Keratinocyte (primary cell): ENCODE results near the gene PRR14L. TPM values are rescaled to one million over a fixed set of nuclear protein-coding genes. Genes with fewer than 3 reads are reported as not detected.

ENCODE experiments used
- DNase-seq: peaks from one replicate; pipeline ENCODE4 v3.0.0-alpha.2; 2011; ENCODE audit warnings: low read depth, missing footprints, low spot score
- FAIRE-seq: peaks from 2 replicates; lab custom pipeline; 2011; peaks lifted over from hg19 to GRCh38; lab: Jason Lieb, UNC
- H2AFZ ChIP-seq: 2 replicates; pipeline ENCODE4 v1.6.0; 2012; ENCODE audit warnings: low read length, control low read depth, inconsistent platforms; ENCODE audit not compliant: control insufficient read depth
- H3K27ac ChIP-seq: 2 replicates; pipeline ENCODE4 v1.5.1; 2011; ENCODE audit warnings: low read length; ENCODE audit not compliant: control insufficient read depth, insufficient read depth
- H3K27me3 ChIP-seq: 3 replicates; pipeline ENCODE4 v1.6.0; 2011; ENCODE audit warnings: low read length; ENCODE audit not compliant: control insufficient read depth, insufficient read depth; ENCODE audit errors: extremely low read depth
- H3K36me3 ChIP-seq, 2 experiments: 2 replicates in 1 of 2; 3 replicates in 1 of 2; pipeline ENCODE4 v1.5.1; 2011; ENCODE audit warnings: low read length in 2 of 2, mild to moderate bottlenecking in 1 of 2; ENCODE audit not compliant: control insufficient read depth in 2 of 2, insufficient read depth in 2 of 2; ENCODE audit errors: extremely low read depth in 1 of 2
- H3K4me1 ChIP-seq: 3 replicates; pipeline ENCODE4 v1.5.1; 2011; ENCODE audit warnings: low read length; ENCODE audit not compliant: control insufficient read depth, insufficient read depth; ENCODE audit errors: extremely low read depth
- H3K4me2 ChIP-seq: 3 replicates; pipeline ENCODE4 v1.6.0; 2011; ENCODE audit warnings: low read depth, low read length; ENCODE audit not compliant: control insufficient read depth, insufficient read depth; ENCODE audit errors: extremely low read depth
- H3K4me3 ChIP-seq, 3 experiments: fragments of 200-600 bp in 1 of 3; sonication (generic) in 1 of 3; 2 replicates in 2 of 3; 3 replicates in 1 of 3; pipeline ENCODE4 v1.5.1; 2011 to 2016; ENCODE audit warnings: low read length in 3 of 3, mild to moderate bottlenecking in 3 of 3, control low read depth in 2 of 3, inconsistent platforms in 1 of 3, low read depth in 1 of 3, mixed read lengths in 1 of 3, mixed run types in 1 of 3, moderate library complexity in 1 of 3; ENCODE audit not compliant: control insufficient read depth in 2 of 3, insufficient read depth in 2 of 3; ENCODE audit errors: extremely low read depth in 1 of 3
- H3K79me2 ChIP-seq: 2 replicates; pipeline ENCODE4 v1.6.0; 2012; ENCODE audit warnings: low read length; ENCODE audit not compliant: control insufficient read depth, insufficient read depth
- H3K9ac ChIP-seq: 3 replicates; pipeline ENCODE4 v1.6.0; 2011; ENCODE audit warnings: low read length; ENCODE audit not compliant: control insufficient read depth, insufficient read depth; ENCODE audit errors: extremely low read depth
- H3K9me1 ChIP-seq: 3 replicates; pipeline ENCODE4 v1.6.0; 2011; ENCODE audit warnings: low read length; ENCODE audit not compliant: control insufficient read depth, insufficient read depth; ENCODE audit errors: extremely low read depth
- H3K9me3 ChIP-seq: 2 replicates; pipeline ENCODE4 v1.5.1; 2012; ENCODE audit warnings: low read depth, low read length; ENCODE audit not compliant: control insufficient read depth
- H4K20me1 ChIP-seq: 3 replicates; pipeline ENCODE4 v1.6.0; 2011; ENCODE audit warnings: low read length; ENCODE audit not compliant: control insufficient read depth, insufficient read depth; ENCODE audit errors: extremely low read depth
- EZH2 ChIP-seq: IDR thresholded peaks from one replicate; pipeline ENCODE4 v1.6.1; 2012; ENCODE audit warnings: inconsistent platforms, mild to moderate bottlenecking, low read length, moderate library complexity
- dilution Hi-C: fragments of 300-500 bp; cut with MboI; formaldehyde crosslinking; loops from one replicate; pipeline ENCODE4 v1.7.0; 2020; ENCODE audit warnings: low sequenced_read_pairs; ENCODE audit not compliant: extremely low pct_ligation_motif_present
- polyA plus RNA-seq, 5 experiments: library from polyadenylated mRNA; depleted of rRNA in 3 of 5; stranded (reverse) in 3 of 5; stranded (forward) in 1 of 5; unstranded in 1 of 5; fragments of >200 nt; gene quantifications; 1 replicate in 1 of 5; 2 replicates in 3 of 5; 3 replicates in 1 of 5; pipeline versions ENCODE4 v1.2.1 to v1.2.3, GENCODE V29; 2011 to 2012; ENCODE audit warnings: missing spikeins in 2 of 5, low read depth in 1 of 5, low replicate concordance in 1 of 5
- TF ChIP-seq, protein P1 (sequence below), 3 experiments: IDR thresholded peaks in 1 of 3; conservative IDR thresholded peaks in 1 of 3; optimal IDR thresholded peaks in 1 of 3; 2 replicates in 2 of 3; 3 replicates in 1 of 3; pipeline versions ENCODE3 to v1.5.1; 2011; ENCODE audit warnings: low read length in 3 of 3, mild to moderate bottlenecking in 3 of 3, moderate library complexity in 2 of 3, control low read depth in 1 of 3, inconsistent platforms in 1 of 3; ENCODE audit not compliant: insufficient read depth in 2 of 3; ENCODE audit errors: extremely low read depth in 1 of 3

Gene PRR14L
- polyA plus RNA-seq, 1 donor (not counting 4 experiments of a cell fraction or from before 2014, with no cell fraction given) = 13.6 TPM

- peaks cover 43% of the 10 kb centered on the region for H3K4me1 ChIP-seq
- peak overlapping the region; percentile 17 for H3K4me2 ChIP-seq
- dilution Hi-C loops = no loop called here
- DNase-seq (no peak), FAIRE-seq (no peak)
- TF ChIP-seq, protein P1, sequence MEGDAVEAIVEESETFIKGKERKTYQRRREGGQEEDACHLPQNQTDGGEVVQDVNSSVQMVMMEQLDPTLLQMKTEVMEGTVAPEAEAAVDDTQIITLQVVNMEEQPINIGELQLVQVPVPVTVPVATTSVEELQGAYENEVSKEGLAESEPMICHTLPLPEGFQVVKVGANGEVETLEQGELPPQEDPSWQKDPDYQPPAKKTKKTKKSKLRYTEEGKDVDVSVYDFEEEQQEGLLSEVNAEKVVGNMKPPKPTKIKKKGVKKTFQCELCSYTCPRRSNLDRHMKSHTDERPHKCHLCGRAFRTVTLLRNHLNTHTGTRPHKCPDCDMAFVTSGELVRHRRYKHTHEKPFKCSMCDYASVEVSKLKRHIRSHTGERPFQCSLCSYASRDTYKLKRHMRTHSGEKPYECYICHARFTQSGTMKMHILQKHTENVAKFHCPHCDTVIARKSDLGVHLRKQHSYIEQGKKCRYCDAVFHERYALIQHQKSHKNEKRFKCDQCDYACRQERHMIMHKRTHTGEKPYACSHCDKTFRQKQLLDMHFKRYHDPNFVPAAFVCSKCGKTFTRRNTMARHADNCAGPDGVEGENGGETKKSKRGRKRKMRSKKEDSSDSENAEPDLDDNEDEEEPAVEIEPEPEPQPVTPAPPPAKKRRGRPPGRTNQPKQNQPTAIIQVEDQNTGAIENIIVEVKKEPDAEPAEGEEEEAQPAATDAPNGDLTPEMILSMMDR (optimal IDR thresholded peaks at IDR 0.05 in 1 of 3, IDR thresholded peaks at IDR 0.05 in 1 of 3, conservative IDR thresholded peaks at IDR 0.05 in 1 of 3; ENCODE audit: extremely low read depth in 1 of 3, insufficient read depth in 2 of 3, low read length in 3 of 3) = no peak
- TF ChIP-seq EZH2 = no peak
- H3K9me1 ChIP-seq = no peaks in the 10 kb centered on the region
- H3K79me2 ChIP-seq = no peaks in the 10 kb centered on the region
- H3K9ac ChIP-seq = no peak overlapping the region
- H3K36me3 ChIP-seq = peaks cover 8 to 20% of the 10 kb centered on the region in 2 experiments
- no peaks in the 10 kb centered on the region for H3K27me3 ChIP-seq
- H4K20me1 ChIP-seq = peaks cover 4% of the 10 kb centered on the region
- H3K9me3 ChIP-seq = no peaks in the 10 kb centered on the region
- H3K4me3 ChIP-seq = no peak overlapping the region
- H2AFZ ChIP-seq = no peak overlapping the region
- H3K27ac ChIP-seq = peak overlapping the region; percentile 60
Measured at GRCh38 chr22:31681349-31682345, 68.3 kb downstream of the PRR14L start.

GRCh38 chr22:31680861-31681341, 69.0 kb downstream of the PRR14L start:
- Histone ChIP-seq H4K20me1 (peaks cover 4% of the 10 kb centered on the region), H3K9ac (no peak overlapping the region)

More at GRCh38 chr22:31680861-31681341, 69.0 kb downstream of the PRR14L start:
- dilution Hi-C loops = no loop called here
- FAIRE-seq = peak; percentile 75
- no peaks in the 10 kb centered on the region for H3K9me1 ChIP-seq
- peaks cover 8 to 20% of the 10 kb centered on the region in 2 experiments for H3K36me3 ChIP-seq
- no peak for DNase-seq
- no peaks in the 10 kb centered on the region for H3K9me3 ChIP-seq
- H2AFZ ChIP-seq = no peak overlapping the region
- peak overlapping the region; percentile 17 for H3K4me2 ChIP-seq
- H3K27me3 ChIP-seq = no peaks in the 10 kb centered on the region
- H3K4me1 ChIP-seq = peaks cover 43% of the 10 kb centered on the region
- H3K79me2 ChIP-seq = no peaks in the 10 kb centered on the region
- TF ChIP-seq, protein P1 (optimal IDR thresholded peaks at IDR 0.05 in 1 of 3, IDR thresholded peaks at IDR 0.05 in 1 of 3, conservative IDR thresholded peaks at IDR 0.05 in 1 of 3; ENCODE audit: extremely low read depth in 1 of 3, insufficient read depth in 2 of 3, low read length in 3 of 3) = no peak
- no peak for TF ChIP-seq EZH2
- peak overlapping the region; percentile 47 for H3K27ac ChIP-seq
- no peak overlapping the region for H3K4me3 ChIP-seq
